ENCODE data around the gene KIAA0319L. TPM values are rescaled to one million over a fixed set of nuclear protein-coding genes. Genes with fewer than 3 reads are reported as not detected.

Gene KIAA0319L
- total and polyA plus RNA-seq, 2 donors (not counting 3 experiments of a cell fraction or from before 2014, with no cell fraction given): 31.4 to 43.4 TPM

GRCh38 chr1:35591211-35591610, 34.0 kb upstream of the KIAA0319L start:
- POLR2A ChIA-PET: no interaction called here
- Histone ChIP-seq H3K4me1 (ENCODE audit: control insufficient read depth, extremely low read depth, insufficient read depth, low read length) (no peaks in the 10 kb centered on the region), H3K79me2 (ENCODE audit: control insufficient read depth, insufficient read depth, low read length) (no peaks in the 10 kb centered on the region), H3K27ac (ENCODE audit: insufficient read depth, low read depth, low read length) (no peak overlapping the region), H3K9ac (replicated peaks; ENCODE audit: extremely low read depth, insufficient read depth, low read length) (no peak overlapping the region), H3K9me3 (replicated peaks; ENCODE audit: control insufficient read depth, insufficient read depth, low read length) (no peaks in the 10 kb centered on the region), H3K36me3 (ENCODE audit: control insufficient read depth in 2 of 2, extremely low read depth in 1 of 2, insufficient read depth in 2 of 2, low read length in 2 of 2) (no peaks in the 10 kb centered on the region), H2AFZ (ENCODE audit: low read depth, low read length) (no peak overlapping the region), H3K27me3 (ENCODE audit: control insufficient read depth in 2 of 2, insufficient read depth in 2 of 2, low read length in 2 of 2) (no peaks in the 10 kb centered on the region), H4K20me1 (replicated peaks; ENCODE audit: control insufficient read depth, extremely low read depth, insufficient read depth, low read length) (no peaks in the 10 kb centered on the region), H3K9me1 (replicated peaks; ENCODE audit: control insufficient read depth, extremely low read depth, insufficient read depth, low read length) (no peaks in the 10 kb centered on the region), H3K4me3 (replicated peaks in 1 of 3; ENCODE audit: insufficient read depth in 1 of 3, low read depth in 1 of 3, low read length in 3 of 3) (no peak overlapping the region), H3K4me2 (ENCODE audit: insufficient read depth, low read length) (no peak overlapping the region)
- CTCF ChIA-PET: interaction anchor here (1.1 kb wide), 1 partner anchor 124 kb away, joined by 3 read pairs; no protein-coding TSS in a partner anchor
- FAIRE-seq: no peak
- dilution Hi-C loops (cut with MboI; ENCODE audit: extremely low pct_ligation_motif_present, low sequenced_read_pairs) (no loop called here), intact Hi-C loops (cut with micrococcal nuclease) (no loop called here)
- BruUV-seq (replicated peaks): no TSS peak
- no peak for DNase-seq (ENCODE audit: low read depth, low spot score)
- no peak for TF ChIP-seq MYC (IDR thresholded peaks at IDR 0.05; ENCODE audit: low read depth, low read length)
- no peak for TF ChIP-seq MAX (IDR thresholded peaks at IDR 0.05; ENCODE audit: insufficient read depth, insufficient read length)
- no peak for TF ChIP-seq EZH2 (IDR thresholded peaks at IDR 0.05; ENCODE audit: borderline replicate concordance, low read depth, low read length, severe bottlenecking)
- TF ChIP-seq CTCF (IDR thresholded peaks at IDR 0.05; ENCODE audit: extremely low read depth in 1 of 2, insufficient read depth in 1 of 2, low read depth in 1 of 2, low read length in 2 of 2): no peak
- TF ChIP-seq FOS (IDR thresholded peaks at IDR 0.05; ENCODE audit: borderline replicate concordance, insufficient read depth, low read length): no peak
- TF ChIP-seq POLR2AphosphoS5 (IDR thresholded peaks at IDR 0.05; ENCODE audit: insufficient read depth, low read depth, low read length): no peak
- TF ChIP-seq POLR2A (IDR thresholded peaks at IDR 0.05; ENCODE audit: low read depth, low read length): no peak
- TF ChIP-seq GATA2 (IDR thresholded peaks at IDR 0.05; ENCODE audit: insufficient read depth, insufficient read length, low read depth, low read length): no peak
- TF ChIP-seq JUN (IDR thresholded peaks at IDR 0.05; ENCODE audit: borderline replicate concordance, insufficient read depth, insufficient read length, low read depth): no peak
